HG02840 (cell line): ENCODE data around the gene NCF2.
A peak's percentile ranks its signal among the peaks of the same experiment; 100 is the strongest.
"Not testable (repeated sequence)": the region's sequence is repeated elsewhere in the genome, so short reads cannot be mapped to it uniquely, and the experiment has no call there.

Experiments
- ATAC-seq: cut with Tn5 transposase; IDR thresholded peaks from one replicate; pipeline ENCODE4 v1.9.1; 2021; ENCODE audit warnings: mild to moderate bottlenecking, moderate library complexity, moderate number of reproducible peaks; ENCODE audit not compliant: unreplicated experiment, low FRiP score

Gene NCF2

GRCh38 chr1:183590244-183591191 lies at the start of gene NCF2:
TSS of gene NCF2 (minus strand) at chr1:183590459. CDS start at chr1:183590329, 130 bp downstream.
- peak; percentile 77 for ATAC-seq

GRCh38 chr1:183638649-183639387 lies 48.6 kb upstream of the NCF2 start:
- no peak for ATAC-seq

- no peak for ATAC-seq
These were observed 46.5 kb upstream of the NCF2 start for GRCh38 chr1:183636783-183637182.

- ATAC-seq: no peak
These were observed 46.0 kb upstream of the NCF2 start for GRCh38 chr1:183636334-183636682.

GRCh38 chr1:183635606-183636333 lies 45.5 kb upstream of the NCF2 start, which contains the start of gene ARPC5:
TSS of gene ARPC5 (minus strand) at chr1:183635783. CDS start at chr1:183635659, 124 bp downstream.
- ATAC-seq: peak; percentile 86

- ATAC-seq: peak; percentile 15
These were observed 44.9 kb upstream of the NCF2 start for GRCh38 chr1:183635099-183635605.

- no peak for ATAC-seq
These were observed 44.3 kb upstream of the NCF2 start for GRCh38 chr1:183634429-183635065.

- no peak for ATAC-seq
These were observed 43.6 kb upstream of the NCF2 start for GRCh38 chr1:183633676-183634343.

- ATAC-seq: no peak
These were observed 42.7 kb upstream of the NCF2 start for GRCh38 chr1:183632964-183633363.

- no peak for ATAC-seq
These were observed 41.9 kb upstream of the NCF2 start for GRCh38 chr1:183632114-183632513.

GRCh38 chr1:183630748-183631147 lies 40.5 kb upstream of the NCF2 start:
- ATAC-seq: no peak

- ATAC-seq: no peak
These were observed 38.3 kb upstream of the NCF2 start for GRCh38 chr1:183628537-183628936.

- ATAC-seq: not testable (repeated sequence)
These were observed 36.0 kb upstream of the NCF2 start for GRCh38 chr1:183626236-183626635.

- ATAC-seq: no peak
These were observed 32.9 kb upstream of the NCF2 start for GRCh38 chr1:183622884-183623785.

GRCh38 chr1:183622013-183622412 lies 31.8 kb upstream of the NCF2 start:
- no peak for ATAC-seq

- no peak for ATAC-seq
These were observed 30.1 kb upstream of the NCF2 start for GRCh38 chr1:183620311-183620710.

- ATAC-seq: no peak
These were observed 29.5 kb upstream of the NCF2 start for GRCh38 chr1:183619781-183620180.

GRCh38 chr1:183618202-183618601 lies 27.9 kb upstream of the NCF2 start:
- ATAC-seq: not testable (repeated sequence)
